ENCODE data around the gene MAP1LC3B.

- TF ChIP-seq CTCF (IDR thresholded peaks at IDR 0.05) (no peak), POLR2A (IDR thresholded peaks at IDR 0.05) (no peak)
Measured at GRCh38 chr16:87395181-87395842, 3.2 kb downstream of the MAP1LC3B start.
